Activated T-cell treated with anti-CD3 and anti-CD28 coated beads, Interleukin-2, amount 50 U/mL, for 24 hours (primary cell): ENCODE results near the gene GRP.
A peak's percentile ranks its signal among the peaks of the same experiment; 100 is the strongest.

Experiments
- DNase-seq: peaks from one replicate; pipeline ENCODE4 v3.0.0-alpha.2; 2020
- H3K27ac Mint-ChIP-seq: 2 replicates; pipeline ENCODE4 v1.8.0; 2020; ENCODE audit warnings: mild to moderate bottlenecking, mixed read lengths
- H3K27me3 Mint-ChIP-seq: 2 replicates; pipeline ENCODE4 v1.8.0; 2020; ENCODE audit warnings: mixed read lengths
- H3K36me3 Mint-ChIP-seq: 2 replicates; pipeline ENCODE4 v1.8.0; 2020; ENCODE audit warnings: low read depth, mixed read lengths
- H3K4me1 Mint-ChIP-seq: 2 replicates; pipeline ENCODE4 v1.8.0; 2020; ENCODE audit warnings: low read depth, mixed read lengths
- H3K4me3 Mint-ChIP-seq: 2 replicates; pipeline ENCODE4 v1.8.0; 2020; ENCODE audit warnings: mild to moderate bottlenecking, moderate library complexity, mixed read lengths
- H3K9me3 Mint-ChIP-seq: 2 replicates; pipeline ENCODE4 v1.8.0; 2020; ENCODE audit warnings: mixed read lengths

Gene GRP

GRCh38 chr18:59211629-59212028 is 8.3 kb upstream of the GRP start:
- peaks cover 53% of the 10 kb centered on the region for H3K27me3 Mint-ChIP-seq
- no peak overlapping the region for H3K4me3 Mint-ChIP-seq
- no peaks in the 10 kb centered on the region for H3K9me3 Mint-ChIP-seq

DNA sequence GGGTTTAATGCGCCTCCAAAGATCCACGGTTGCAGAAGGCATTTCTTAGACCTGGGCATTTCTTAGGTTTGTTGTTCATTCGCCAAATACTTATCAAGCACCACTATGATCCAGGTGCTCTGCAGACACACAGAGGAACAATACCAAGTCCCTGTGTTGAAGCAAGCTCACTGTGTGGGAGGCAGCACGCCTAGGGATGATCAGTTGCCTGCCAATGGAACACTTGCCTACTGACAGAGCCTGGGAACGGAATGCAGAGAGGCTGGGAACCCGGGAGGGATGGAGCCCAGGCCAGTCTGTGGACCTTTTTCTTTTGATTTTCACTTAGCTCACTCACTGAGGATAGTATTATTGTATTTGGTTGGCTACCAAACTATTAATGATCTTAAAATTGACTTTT is 1.9 kb upstream of the GRP start:
- H3K4me3 Mint-ChIP-seq, result no peak overlapping the region
- no peak for DNase-seq
- H3K36me3 Mint-ChIP-seq, result no peaks in the 10 kb centered on the region
- H3K27ac Mint-ChIP-seq, result no peak overlapping the region
- no peaks in the 10 kb centered on the region for H3K9me3 Mint-ChIP-seq
- H3K27me3 Mint-ChIP-seq, result peaks cover 81% of the 10 kb centered on the region
- peaks cover 11% of the 10 kb centered on the region for H3K4me1 Mint-ChIP-seq

More at GRCh38 chr18:59211629-59212028, 8.3 kb upstream of the GRP start:
- H3K4me1 Mint-ChIP-seq, result no peaks in the 10 kb centered on the region
- no peak overlapping the region for H3K27ac Mint-ChIP-seq
- DNase-seq, result no peak
- no peaks in the 10 kb centered on the region for H3K36me3 Mint-ChIP-seq

- Mint-ChIP-seq H3K36me3 (no peaks in the 10 kb centered on the region), H3K9me3 (no peaks in the 10 kb centered on the region), H3K27me3 (peaks cover 84% of the 10 kb centered on the region), H3K27ac (no peak overlapping the region), H3K4me3 (no peak overlapping the region), H3K4me1 (peaks cover 11% of the 10 kb centered on the region)
- no peak for DNase-seq
Observed at GRCh38 chr18:59220164-59220783, 316 bp downstream of the GRP start.

DNA sequence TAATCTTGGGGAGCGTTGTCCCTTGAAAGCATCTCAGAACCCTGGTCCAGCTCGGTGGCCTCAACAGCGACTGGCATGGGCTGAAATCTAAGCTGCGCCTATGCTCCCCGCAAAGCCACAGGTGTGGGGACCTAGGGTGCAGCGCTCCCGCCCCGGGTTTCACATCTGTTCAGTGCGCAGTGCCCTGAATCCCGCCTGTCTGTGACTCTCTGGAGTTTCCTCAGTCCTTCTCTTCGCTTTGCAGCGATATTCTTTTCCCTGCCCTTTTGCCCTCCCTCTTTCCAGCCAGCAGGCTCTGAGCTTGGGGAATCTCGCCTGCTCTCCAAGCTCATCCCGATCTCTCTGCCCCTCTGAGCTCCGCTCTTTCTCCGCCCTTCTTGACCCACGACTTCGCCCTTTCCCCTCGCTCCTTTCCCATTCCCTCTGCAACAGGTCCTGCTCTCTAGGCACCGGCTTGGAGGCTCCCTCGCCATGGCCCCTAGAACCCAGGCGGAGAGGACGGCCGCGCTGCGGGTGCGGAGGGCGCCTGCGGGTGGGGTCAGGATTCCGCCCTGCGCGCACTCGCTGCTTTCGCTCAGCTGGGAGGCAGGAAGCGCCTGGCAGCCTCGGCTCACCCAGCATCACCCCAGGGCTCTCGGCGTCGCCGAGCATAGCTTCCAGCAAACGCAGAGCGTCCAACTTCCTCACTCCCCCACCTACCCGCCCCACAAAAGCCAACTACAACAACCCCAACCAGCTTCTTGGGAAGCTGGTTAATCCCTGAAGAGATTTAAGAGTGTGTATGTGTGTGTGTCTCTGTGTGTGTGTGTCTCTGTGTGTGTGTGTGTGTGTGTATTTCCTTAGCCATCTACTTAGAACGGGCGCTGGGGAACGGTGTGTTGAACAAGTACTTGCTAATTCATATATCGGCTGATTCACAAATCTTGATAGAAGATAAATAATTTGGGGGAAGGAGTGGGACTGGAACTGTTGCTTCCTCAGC is 1.1 kb downstream of the GRP start:
- peaks cover 11% of the 10 kb centered on the region for H3K4me1 Mint-ChIP-seq
- peak; percentile 28 for DNase-seq
- no peaks in the 10 kb centered on the region for H3K9me3 Mint-ChIP-seq
- no peak overlapping the region for H3K4me3 Mint-ChIP-seq
- H3K27ac Mint-ChIP-seq, result no peak overlapping the region
- H3K36me3 Mint-ChIP-seq, result no peaks in the 10 kb centered on the region
- H3K27me3 Mint-ChIP-seq, result peaks cover 84% of the 10 kb centered on the region

DNA sequence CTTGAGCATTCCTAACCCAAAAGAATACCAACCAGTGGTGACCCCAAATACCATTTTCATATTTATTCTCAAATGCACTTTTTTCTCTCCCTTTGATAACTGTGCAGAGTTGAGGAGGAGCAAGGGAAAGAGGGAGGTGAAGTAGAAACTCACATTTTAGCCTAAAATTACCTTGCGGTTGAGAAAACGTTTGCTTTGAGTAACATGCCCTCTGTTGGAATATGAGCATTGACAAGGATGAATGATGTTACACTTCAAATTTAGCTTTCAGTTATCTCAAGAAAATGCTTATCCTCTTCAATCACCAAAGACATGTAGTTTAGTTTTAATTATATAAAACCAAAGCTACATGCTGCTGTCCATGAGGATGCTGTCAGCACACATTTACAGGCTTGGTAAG is 2.4 kb downstream of the GRP start:
- H3K4me3 Mint-ChIP-seq, result no peak overlapping the region
- DNase-seq, result no peak
- H3K9me3 Mint-ChIP-seq, result no peaks in the 10 kb centered on the region
- H3K4me1 Mint-ChIP-seq, result peaks cover 11% of the 10 kb centered on the region
- no peaks in the 10 kb centered on the region for H3K36me3 Mint-ChIP-seq
- no peak overlapping the region for H3K27ac Mint-ChIP-seq
- peaks cover 84% of the 10 kb centered on the region for H3K27me3 Mint-ChIP-seq

- Mint-ChIP-seq H3K9me3 (no peaks in the 10 kb centered on the region), H3K27me3 (peaks cover 71% of the 10 kb centered on the region), H3K4me1 (no peaks in the 10 kb centered on the region), H3K36me3 (no peaks in the 10 kb centered on the region), H3K4me3 (no peak overlapping the region), H3K27ac (no peak overlapping the region)
- DNase-seq, result no peak
Observed at GRCh38 chr18:59228351-59228750, 8.4 kb downstream of the GRP start.

GRCh38 chr18:59229191-59229590 is 9.2 kb downstream of the GRP start:
- Mint-ChIP-seq H3K9me3 (no peaks in the 10 kb centered on the region), H3K27ac (no peak overlapping the region), H3K27me3 (peaks cover 63% of the 10 kb centered on the region), H3K36me3 (no peaks in the 10 kb centered on the region), H3K4me3 (no peak overlapping the region), H3K4me1 (no peaks in the 10 kb centered on the region)
- DNase-seq, result no peak

GRCh38 chr18:59229701-59230443 is 9.9 kb downstream of the GRP start:
- no peak for DNase-seq
- H3K36me3 Mint-ChIP-seq, result no peaks in the 10 kb centered on the region
- no peak overlapping the region for H3K4me3 Mint-ChIP-seq
- no peaks in the 10 kb centered on the region for H3K9me3 Mint-ChIP-seq
- no peaks in the 10 kb centered on the region for H3K4me1 Mint-ChIP-seq
- peaks cover 59% of the 10 kb centered on the region for H3K27me3 Mint-ChIP-seq
- no peak overlapping the region for H3K27ac Mint-ChIP-seq

DNA sequence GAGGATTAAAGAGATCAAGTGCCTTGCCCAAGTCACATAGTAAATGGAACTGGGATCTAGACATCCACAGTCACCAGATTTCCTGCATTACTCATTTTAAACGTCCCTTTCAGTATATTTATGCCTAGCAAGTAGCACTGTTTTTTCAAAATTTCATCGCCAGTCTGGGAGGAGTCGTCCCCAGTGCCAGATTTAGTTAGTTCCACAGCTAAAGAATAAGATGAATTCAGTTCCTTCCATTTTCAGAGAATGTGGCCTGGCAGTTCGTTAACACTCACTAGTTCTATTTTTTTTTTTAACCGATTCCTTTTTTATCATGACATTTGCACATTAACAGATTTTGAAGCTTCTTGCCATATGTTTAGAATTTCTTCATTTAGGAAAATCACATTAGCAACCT is 11.2 kb downstream of the GRP start:
- no peak overlapping the region for H3K27ac Mint-ChIP-seq
- no peak overlapping the region for H3K4me3 Mint-ChIP-seq
- H3K9me3 Mint-ChIP-seq, result no peaks in the 10 kb centered on the region
- no peak for DNase-seq
- H3K4me1 Mint-ChIP-seq, result no peaks in the 10 kb centered on the region
- peaks cover 53% of the 10 kb centered on the region for H3K27me3 Mint-ChIP-seq
- H3K36me3 Mint-ChIP-seq, result no peaks in the 10 kb centered on the region

DNA sequence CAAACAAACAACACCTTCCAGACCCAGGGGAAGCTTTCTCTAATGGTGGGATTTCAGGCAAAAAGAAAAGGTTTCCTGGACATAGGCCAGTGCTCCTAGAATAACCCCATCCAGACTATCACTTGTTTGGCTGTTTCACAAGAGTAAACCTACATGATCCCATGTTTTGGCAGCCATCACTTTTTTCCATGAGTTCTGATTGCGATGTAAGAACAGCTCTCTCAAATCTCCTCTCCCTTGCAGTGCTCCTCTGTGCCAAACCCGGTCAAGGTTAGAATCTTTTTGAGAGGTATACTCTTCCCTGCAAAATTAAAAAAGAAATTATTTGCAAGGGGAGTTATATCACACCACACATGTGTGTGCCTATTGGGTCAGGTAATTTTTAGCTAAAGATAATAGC is 11.9 kb downstream of the GRP start:
- Mint-ChIP-seq H3K27ac (no peak overlapping the region), H3K4me1 (no peaks in the 10 kb centered on the region), H3K9me3 (no peaks in the 10 kb centered on the region), H3K36me3 (no peaks in the 10 kb centered on the region), H3K4me3 (no peak overlapping the region), H3K27me3 (peaks cover 57% of the 10 kb centered on the region)
- no peak for DNase-seq

DNA sequence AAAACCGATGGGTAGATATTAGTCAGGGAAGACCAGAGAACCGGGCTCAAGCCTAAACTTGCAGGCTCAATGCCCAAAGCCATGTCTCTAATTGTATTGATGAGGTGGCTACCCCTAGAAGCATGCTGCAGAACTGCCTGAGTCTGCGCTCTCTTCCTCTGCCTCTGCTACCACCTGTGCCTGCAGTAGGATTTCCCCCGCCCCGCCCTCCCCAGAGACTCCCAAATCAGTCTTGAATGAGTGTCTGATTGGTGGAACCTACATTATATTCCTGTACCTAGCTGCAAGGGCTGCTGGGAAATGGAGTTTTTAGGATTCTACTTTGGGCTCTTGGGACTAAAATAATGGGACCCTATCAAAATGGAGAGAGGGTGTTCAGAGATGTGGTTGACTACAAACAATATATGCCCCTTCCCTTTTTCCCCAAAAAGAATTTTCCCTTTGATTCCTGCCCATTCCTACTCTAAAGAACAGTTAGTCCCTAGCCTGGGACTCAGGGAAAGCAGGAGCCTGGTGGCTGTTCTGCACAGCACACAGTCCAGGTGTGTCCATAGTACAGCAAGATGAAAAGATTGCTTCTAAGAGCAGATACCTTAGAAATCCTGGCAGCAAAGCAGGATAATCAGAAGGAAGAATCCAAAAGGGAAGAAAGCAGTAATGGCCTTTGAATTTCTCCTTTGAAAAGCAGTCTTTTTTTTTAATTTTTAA is 12.5 kb downstream of the GRP start:
- H3K36me3 Mint-ChIP-seq, result no peaks in the 10 kb centered on the region
- peaks cover 56% of the 10 kb centered on the region for H3K27me3 Mint-ChIP-seq
- H3K9me3 Mint-ChIP-seq, result no peaks in the 10 kb centered on the region
- H3K4me1 Mint-ChIP-seq, result no peaks in the 10 kb centered on the region
- DNase-seq, result no peak
- H3K27ac Mint-ChIP-seq, result no peak overlapping the region
- H3K4me3 Mint-ChIP-seq, result no peak overlapping the region

GRCh38 chr18:59233017-59233410 is 13.1 kb downstream of the GRP start:
- Mint-ChIP-seq H3K27ac (no peak overlapping the region), H3K4me3 (no peak overlapping the region), H3K27me3 (peaks cover 59% of the 10 kb centered on the region), H3K9me3 (no peaks in the 10 kb centered on the region), H3K4me1 (no peaks in the 10 kb centered on the region), H3K36me3 (no peaks in the 10 kb centered on the region)
- no peak for DNase-seq

- H3K27me3 Mint-ChIP-seq, result peaks cover 50% of the 10 kb centered on the region
- no peak for DNase-seq
- H3K9me3 Mint-ChIP-seq, result no peaks in the 10 kb centered on the region
- H3K4me1 Mint-ChIP-seq, result no peaks in the 10 kb centered on the region
- no peak overlapping the region for H3K27ac Mint-ChIP-seq
- no peaks in the 10 kb centered on the region for H3K36me3 Mint-ChIP-seq
- no peak overlapping the region for H3K4me3 Mint-ChIP-seq
Observed at GRCh38 chr18:59238385-59238784, 18.4 kb downstream of the GRP start.

DNA sequence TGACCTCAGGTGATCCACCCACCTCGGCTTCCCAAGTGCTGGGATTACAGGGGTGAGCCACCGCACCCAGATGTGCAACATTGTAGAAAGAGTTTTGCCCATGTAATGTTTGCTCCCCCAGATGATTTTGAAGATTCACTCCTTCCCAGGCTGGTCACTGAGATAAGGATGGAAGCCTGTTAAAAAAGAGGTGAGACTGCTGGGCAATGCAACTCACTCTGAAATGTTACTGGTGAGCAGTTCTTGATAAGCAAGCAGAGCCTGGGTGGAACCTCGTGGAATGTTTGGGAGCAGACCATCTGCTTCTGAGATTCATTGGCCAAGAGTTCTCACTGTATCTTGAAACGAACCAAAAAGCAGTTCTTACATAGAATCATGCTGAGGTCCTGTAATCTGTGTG is 19.7 kb downstream of the GRP start:
- Mint-ChIP-seq H3K27ac (no peak overlapping the region), H3K36me3 (no peaks in the 10 kb centered on the region), H3K4me1 (no peaks in the 10 kb centered on the region), H3K9me3 (no peaks in the 10 kb centered on the region), H3K27me3 (peaks cover 61% of the 10 kb centered on the region), H3K4me3 (no peak overlapping the region)
- no peak for DNase-seq
